Measurements from ENCODE around the gene CNTNAP2. TPM values are rescaled to one million over a fixed set of nuclear protein-coding genes. Genes with fewer than 3 reads are reported as not detected.

Gene CNTNAP2
- total and polyA plus RNA-seq, 2 of the 4 experiments (the other 2 are of a cell fraction), result not detected

GRCh38 chr7:148144827-148145226, 2028.2 kb downstream of the CNTNAP2 start:
- H2AK9ac ChIP-seq (replicated peaks; ENCODE audit: low read depth, low read length, poor library complexity), result no peak overlapping the region
- no peak overlapping the region for H2BK120ac ChIP-seq (ENCODE audit: low read depth, low read length)
- no peak overlapping the region for H2BK20ac ChIP-seq (ENCODE audit: low read depth, low read length)
- TF ChIP-seq MXI1 (IDR thresholded peaks at IDR 0.05; ENCODE audit: borderline replicate concordance, low read depth, low read length), result no peak
- no peak for TF ChIP-seq MAFK (IDR thresholded peaks at IDR 0.05; ENCODE audit: low read depth, low read length)
- no peak for TF ChIP-seq RAD21 (IDR thresholded peaks at IDR 0.05; ENCODE audit: low read length)
- no peak for TF ChIP-seq NFE2L2 (IDR thresholded peaks at IDR 0.05; ENCODE audit: low read depth, low read length)
- no peak for TF ChIP-seq FOS (IDR thresholded peaks at IDR 0.05; ENCODE audit: low read depth, low read length)
- TF ChIP-seq CHD1 (IDR thresholded peaks at IDR 0.05; ENCODE audit: low read depth, low read length), result no peak
- no peak for TF ChIP-seq ELK1 (IDR thresholded peaks at IDR 0.05; ENCODE audit: borderline replicate concordance, low read depth, low read length)
- no peak for TF ChIP-seq SMC3 (IDR thresholded peaks at IDR 0.05; ENCODE audit: low read depth, low read length)
- no peak for TF ChIP-seq CEBPB (IDR thresholded peaks at IDR 0.05; ENCODE audit: low read depth, low read length)
- TF ChIP-seq BHLHE40 (IDR thresholded peaks at IDR 0.05; ENCODE audit: low read depth, low read length), result no peak
- no peak for TF ChIP-seq POLR2A (IDR thresholded peaks at IDR 0.05; ENCODE audit: low read depth, low read length)
- no peak for TF ChIP-seq RCOR1 (IDR thresholded peaks at IDR 0.05; ENCODE audit: insufficient replicate concordance, low read length)
- no peak for TF ChIP-seq MAZ (IDR thresholded peaks at IDR 0.05; ENCODE audit: borderline replicate concordance, low read depth, low read length)
- TF ChIP-seq RFX5 (IDR thresholded peaks at IDR 0.05; ENCODE audit: low read depth, low read length), result no peak
- no peak for TF ChIP-seq CTCF (conservative IDR thresholded peaks at IDR 0.05; ENCODE audit: low read depth, low read length)
- TF ChIP-seq USF2 (IDR thresholded peaks at IDR 0.05; ENCODE audit: low read depth, low read length), result no peak
- no CpG with 5 or more reads among the region's 4 CpGs for WGBS, 2 experiments (ENCODE audit: extremely low coverage in 2 of 2, insufficient read length in 1 of 2)
- no peaks in the 10 kb centered on the region for H3K27me3 ChIP-seq (ENCODE audit: control insufficient read depth, insufficient read depth, low read length)
- H3K4me1 ChIP-seq (ENCODE audit: control insufficient read depth, insufficient read depth, low read length), result no peaks in the 10 kb centered on the region
- ATAC-seq (ENCODE audit: low read depth) (no peak), DNase-seq (no peak)
- CTCF ChIA-PET, result no interaction called here
- intact Hi-C loops (cut with micrococcal nuclease) (loop anchor here (10.0 kb wide), 1 partner anchor 900 kb away; no protein-coding TSS in a partner anchor), dilution Hi-C loops (cut with HindIII; ENCODE audit: low sequenced_read_pairs, unreplicated experiment) (no loop called here), in situ Hi-C loops (cut with MboI; ENCODE audit: low sequenced_read_pairs) (no loop called here)
- no peak overlapping the region for H3K9ac ChIP-seq (ENCODE audit: low read depth, low read length)
- no peaks in the 10 kb centered on the region for H3K9me1 ChIP-seq (ENCODE audit: insufficient read depth, low read length)
- H4K5ac ChIP-seq (ENCODE audit: low read depth, low read length), result no peak overlapping the region
- H3K27ac ChIP-seq (ENCODE audit: insufficient read depth, low read length), result no peak overlapping the region
- POLR2A ChIA-PET (ENCODE audit: unreplicated experiment), result no interaction called here
- H4K91ac ChIP-seq (ENCODE audit: insufficient read depth, low read depth, low read length), result no peak overlapping the region
- no peak overlapping the region for H3K18ac ChIP-seq (ENCODE audit: low read depth, low read length)
- no peak overlapping the region for H4K8ac ChIP-seq (ENCODE audit: low read depth in 2 of 2, low read length in 2 of 2)
- no peak overlapping the region for H3K23ac ChIP-seq (ENCODE audit: low read depth, low read length)
- H3K14ac ChIP-seq (replicated peaks; ENCODE audit: low read depth, low read length), result no peak overlapping the region
- no peaks in the 10 kb centered on the region for H3K36me3 ChIP-seq (ENCODE audit: control insufficient read depth, insufficient read depth, low read length)
- H2BK15ac ChIP-seq (ENCODE audit: low read depth, low read length), result no peak overlapping the region
- no peak overlapping the region for H2AK5ac ChIP-seq (ENCODE audit: low read depth, low read length)
- no peaks in the 10 kb centered on the region for H4K20me1 ChIP-seq (ENCODE audit: insufficient read depth, low read length)
- H3K4ac ChIP-seq (ENCODE audit: low read depth, low read length), result no peak overlapping the region
- H3K56ac ChIP-seq (ENCODE audit: extremely low read depth, insufficient read depth, low read length), result no peak overlapping the region
- no TSS peak for BruUV-seq (replicated peaks)
- no peak overlapping the region for H3K4me2 ChIP-seq (ENCODE audit: low read depth, low read length)
- no peaks in the 10 kb centered on the region for H3K79me1 ChIP-seq (ENCODE audit: low read depth in 1 of 2, low read length in 2 of 2)
- H2BK5ac ChIP-seq (ENCODE audit: low read depth, low read length, poor library complexity, severe bottlenecking), result no peak overlapping the region
- peaks cover 13% of the 10 kb centered on the region for H3K9me3 ChIP-seq (ENCODE audit: control insufficient read depth, insufficient read depth, low read length)
- no peak overlapping the region for H3K4me3 ChIP-seq (ENCODE audit: insufficient read depth, low read depth, low read length)
- H2AFZ ChIP-seq (replicated peaks; ENCODE audit: low read length, poor library complexity), result no peak overlapping the region
